Measurements from ENCODE around the gene PARVB.

DNA sequence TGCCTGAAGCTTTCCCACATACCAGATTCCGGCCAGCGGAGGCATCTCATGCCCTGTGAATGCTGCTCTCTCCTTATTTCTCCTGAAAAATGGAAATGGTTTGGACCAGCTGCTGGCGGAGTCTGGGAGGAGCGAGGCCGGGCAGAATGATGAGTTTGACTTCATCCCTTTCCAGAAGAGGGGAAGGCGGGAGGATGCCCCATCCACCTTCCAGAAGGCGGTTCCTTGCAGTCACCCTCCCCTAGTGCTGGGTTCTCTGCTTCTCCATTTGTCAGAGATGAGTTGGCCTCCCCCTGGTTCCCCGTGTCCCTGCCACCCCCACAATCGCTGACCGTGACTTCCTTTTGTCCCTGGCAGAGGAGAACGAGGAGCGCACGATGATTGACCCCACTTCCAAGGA is 75.6 kb downstream of the PARVB start:
- TF ChIP-seq, protein P1, sequence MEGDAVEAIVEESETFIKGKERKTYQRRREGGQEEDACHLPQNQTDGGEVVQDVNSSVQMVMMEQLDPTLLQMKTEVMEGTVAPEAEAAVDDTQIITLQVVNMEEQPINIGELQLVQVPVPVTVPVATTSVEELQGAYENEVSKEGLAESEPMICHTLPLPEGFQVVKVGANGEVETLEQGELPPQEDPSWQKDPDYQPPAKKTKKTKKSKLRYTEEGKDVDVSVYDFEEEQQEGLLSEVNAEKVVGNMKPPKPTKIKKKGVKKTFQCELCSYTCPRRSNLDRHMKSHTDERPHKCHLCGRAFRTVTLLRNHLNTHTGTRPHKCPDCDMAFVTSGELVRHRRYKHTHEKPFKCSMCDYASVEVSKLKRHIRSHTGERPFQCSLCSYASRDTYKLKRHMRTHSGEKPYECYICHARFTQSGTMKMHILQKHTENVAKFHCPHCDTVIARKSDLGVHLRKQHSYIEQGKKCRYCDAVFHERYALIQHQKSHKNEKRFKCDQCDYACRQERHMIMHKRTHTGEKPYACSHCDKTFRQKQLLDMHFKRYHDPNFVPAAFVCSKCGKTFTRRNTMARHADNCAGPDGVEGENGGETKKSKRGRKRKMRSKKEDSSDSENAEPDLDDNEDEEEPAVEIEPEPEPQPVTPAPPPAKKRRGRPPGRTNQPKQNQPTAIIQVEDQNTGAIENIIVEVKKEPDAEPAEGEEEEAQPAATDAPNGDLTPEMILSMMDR (IDR thresholded peaks at IDR 0.05), result no peak
- no peak for TF ChIP-seq POLR2A (IDR thresholded peaks at IDR 0.05)
